SHP77 treated with DMSO at 0.1 percent for 48 hours (cell line): ENCODE results near the gene MEGF6.

ENCODE experiments used
- DNase-seq: peaks from one replicate; lab custom pipeline; 2025; lab: John Stamatoyannopoulos, UW

MEGF6 gene

DNA sequence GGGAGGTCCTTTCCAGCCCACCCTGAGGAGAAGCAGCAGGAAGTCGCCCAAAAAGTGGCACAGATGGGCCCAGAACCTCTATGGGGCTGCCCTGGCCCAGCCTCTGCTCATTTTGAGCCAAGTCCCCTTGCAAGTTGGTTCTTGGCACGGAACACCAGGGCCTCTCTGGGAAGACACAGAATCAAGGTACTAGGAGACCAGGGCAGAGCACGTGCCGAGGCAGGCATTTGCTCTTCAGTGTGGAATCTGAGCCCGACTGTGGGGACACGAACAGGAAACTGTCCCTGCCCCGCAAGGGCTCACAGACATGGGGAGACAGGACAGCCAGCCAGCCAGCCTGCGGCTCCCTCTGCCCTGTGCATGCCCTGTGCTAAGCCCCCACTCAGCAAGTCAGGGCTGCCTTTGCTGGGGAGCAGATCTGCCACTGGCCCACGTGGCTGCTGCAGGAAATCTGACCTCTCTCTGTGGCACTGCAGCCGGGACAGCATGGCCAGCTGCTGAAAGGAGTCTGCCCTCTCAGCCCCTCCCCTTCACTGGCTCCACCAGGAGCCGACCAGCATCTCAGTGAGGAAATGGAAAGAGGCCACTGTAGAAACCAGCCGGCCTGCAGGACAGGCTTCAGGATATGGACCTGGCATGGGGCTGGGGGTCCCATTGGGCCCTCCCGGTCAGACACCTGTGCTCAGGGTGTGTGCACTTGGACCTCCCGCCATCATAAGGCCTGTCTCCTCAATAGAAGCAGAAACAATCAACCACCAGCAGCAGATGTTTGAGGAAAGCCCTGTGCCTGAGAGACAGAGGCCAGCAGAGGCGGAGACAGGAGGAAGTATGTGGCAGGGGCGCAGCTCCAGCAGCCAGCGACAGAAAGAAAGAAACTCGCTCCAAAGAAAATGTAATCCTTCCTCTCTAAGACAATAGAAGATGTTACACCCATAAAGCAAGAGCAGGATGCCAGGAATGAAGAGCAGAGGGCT lies 153.1 kb downstream of the MEGF6 start:
- DNase-seq, result no peak

DNA sequence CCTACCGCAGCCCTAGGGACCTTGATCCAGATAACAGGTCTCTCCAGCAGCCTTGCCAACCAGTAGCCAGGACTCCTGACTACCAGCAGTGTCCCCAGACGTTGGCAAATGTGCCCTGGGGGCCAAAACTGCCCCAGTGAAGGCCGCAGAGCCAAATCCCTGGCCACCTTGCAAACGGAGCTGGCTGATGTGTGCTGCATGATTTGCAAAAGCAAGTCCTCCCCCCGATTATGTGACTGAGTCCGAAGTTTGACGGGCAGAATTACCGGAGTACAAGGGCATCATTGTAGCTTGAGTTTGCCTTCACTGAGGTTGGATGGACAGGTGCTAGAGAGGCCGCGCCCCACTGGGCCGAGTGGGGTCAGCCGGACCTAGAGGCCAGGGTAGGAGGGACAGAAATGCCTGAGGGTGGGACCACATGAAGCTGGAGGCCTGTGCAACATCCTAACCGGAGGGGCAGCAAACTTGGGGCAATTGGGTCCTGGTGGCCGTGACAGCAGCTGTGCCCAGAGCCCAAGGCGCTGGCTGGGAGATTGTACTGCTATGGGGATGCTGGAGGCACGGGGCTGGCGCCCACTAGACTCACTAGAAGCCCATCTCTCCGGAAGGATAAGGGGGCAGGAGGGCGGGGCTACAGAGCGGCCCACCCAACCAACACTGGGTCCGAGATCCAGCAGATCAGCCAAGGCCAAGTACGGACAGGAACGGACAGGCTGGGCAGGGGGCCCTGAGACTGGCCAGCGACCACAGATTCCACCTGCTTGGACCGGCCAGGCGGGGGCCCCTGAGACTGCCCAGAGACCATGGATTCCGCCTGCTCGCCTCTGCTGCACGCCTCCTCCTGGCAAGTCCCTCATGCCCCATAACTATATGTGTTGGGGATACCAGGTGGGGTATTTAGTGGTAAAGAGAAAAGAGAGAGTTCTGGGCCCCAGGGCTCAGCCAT lies 154.1 kb downstream of the MEGF6 start:
- DNase-seq, result no peak

DNA sequence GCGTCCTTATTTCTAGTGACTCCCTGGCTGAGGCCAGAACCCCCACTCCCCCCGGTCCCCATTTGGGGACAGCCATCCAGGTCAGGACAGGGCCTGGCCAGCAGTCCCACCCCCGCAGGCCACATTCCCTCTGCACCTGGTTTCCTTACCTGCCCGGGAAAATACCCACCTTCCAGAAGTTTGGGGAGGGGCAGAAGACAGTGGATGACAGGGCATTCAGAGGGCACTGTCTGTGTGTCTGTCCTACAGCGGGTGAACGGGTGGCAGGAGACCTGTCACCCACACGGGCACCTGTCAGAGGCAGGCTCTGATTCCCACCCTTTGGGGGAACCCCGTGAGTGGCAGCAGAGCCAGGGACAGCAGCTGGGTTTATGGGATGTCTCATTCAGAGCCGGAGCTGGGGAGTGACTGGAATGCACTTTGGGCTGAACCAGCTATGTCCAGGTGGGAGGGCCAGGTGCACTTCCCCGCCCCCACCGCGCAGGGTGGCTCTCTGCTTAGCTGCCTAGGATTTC lies 154.8 kb downstream of the MEGF6 start:
- no peak for DNase-seq

DNA sequence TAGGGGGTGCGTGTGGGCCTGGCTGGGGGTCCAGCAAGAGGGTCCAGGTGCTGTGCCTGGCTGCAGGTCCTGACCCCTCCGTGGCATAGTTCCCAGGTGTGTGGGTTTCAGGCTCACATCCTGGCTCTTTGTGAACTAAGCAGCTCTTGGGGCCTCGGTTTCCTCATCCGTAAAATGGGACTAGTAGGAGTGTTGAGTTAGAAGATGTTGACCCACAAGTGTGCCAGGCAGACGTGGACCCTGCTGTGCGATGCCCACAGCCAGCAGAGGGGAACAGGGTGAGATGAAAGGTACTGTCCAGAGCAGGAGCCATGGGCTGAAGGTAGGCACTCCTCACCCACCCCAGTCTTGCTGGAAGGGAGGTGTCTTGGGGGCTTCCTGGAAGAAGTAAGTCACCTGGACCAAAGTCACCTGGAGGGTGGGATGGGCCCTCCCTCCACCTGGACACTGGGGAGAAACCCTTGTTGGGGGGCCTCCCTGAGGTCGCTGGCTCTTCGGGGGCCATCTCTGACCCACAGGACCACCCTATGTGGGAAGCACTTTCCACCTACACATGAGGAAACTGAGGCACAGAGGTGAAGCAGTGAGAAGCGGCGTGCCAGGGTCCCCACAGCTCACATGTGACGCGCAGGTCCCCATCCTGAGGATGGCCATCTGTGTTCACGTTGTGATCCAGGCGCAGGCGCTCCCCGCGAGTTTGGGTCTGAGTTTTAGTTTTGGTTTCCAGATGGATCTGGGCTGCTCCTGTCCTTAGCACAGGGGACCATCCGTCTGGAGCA lies 155.4 kb downstream of the MEGF6 start:
- DNase-seq, result no peak

DNA sequence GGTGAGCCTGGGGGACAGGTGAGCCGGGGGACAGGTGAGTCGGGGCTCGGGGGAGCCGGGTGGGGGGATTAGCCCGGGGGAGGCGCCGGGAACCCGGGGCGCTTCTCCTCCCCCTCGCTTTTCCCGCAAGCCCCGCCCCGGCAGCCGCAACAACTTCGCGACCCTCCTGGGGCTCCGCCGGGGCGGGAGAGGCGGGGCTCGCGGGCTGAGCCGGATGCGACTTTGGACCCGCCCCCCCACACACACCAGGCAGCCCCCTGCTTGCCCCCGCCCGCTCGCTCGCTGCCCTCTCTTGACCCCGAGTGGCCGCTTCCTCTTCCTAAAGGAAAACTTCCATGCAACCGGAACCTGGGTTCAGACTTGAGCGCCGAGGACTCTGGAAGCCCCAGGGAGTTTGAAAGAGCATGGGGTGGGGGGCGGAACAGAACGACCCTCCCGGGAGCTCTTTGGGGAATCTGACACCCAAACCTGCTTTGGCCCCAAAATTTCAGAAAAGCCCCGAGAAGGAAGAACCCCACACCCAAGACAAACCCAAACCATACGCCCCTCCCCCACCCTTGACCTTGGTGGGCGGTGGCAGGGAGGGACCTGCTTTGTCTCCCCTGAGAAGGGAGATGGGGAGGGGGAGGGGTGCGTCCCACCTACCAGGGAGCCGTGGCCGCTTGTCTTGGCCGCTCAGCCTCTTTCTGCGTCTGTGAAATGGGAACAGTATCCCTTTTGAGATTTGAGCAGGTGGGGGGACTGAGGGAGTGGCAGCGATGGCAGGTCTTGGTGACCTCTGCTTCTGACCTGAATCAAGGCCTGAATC lies 156.3 kb downstream of the MEGF6 start:
- no peak for DNase-seq

DNA sequence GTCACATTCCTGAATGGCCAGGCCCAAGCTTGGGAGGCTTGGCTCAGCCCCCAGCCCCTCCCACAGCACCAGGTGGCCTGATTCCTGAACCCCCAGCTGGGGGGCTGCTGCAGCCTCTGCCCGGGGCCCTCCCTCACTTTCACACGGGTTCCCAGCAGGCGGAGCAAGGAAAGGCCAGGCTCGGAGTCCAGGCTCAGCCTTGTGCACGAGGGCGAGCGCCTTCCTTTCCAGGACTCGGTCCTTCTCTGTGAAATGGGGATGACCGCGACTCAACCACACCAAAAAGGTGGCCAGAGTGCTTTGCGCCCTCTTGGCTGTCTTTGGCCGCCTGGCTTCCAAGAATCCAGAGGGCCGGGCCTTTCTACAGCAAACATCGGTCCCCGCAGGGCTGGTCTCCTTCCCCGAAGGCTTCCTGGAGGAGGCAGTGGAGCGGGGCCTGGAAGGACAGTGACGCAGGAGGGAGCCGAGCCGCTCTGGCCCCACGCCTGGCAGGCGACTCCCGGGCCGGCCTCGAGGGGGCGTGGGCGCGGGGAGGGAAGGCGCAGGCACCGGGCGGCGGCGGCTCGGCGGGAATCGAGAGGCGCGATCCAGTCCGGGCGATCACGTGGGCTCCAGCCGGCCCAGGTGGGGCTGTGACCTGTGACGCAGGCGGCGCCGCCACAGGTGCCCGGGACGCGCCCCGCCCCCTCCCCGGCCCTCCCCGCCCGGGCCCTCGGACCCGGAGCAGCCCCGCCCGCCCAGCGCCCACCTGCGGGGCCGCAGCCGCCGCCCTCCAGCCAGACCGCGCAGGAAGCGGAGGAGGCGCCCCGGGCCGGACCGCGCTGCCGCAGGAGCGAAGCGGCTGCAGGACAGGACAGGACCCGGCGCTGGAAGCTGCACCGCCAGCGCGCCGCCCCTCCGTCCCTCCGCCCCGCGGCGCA lies 157.2 kb downstream of the MEGF6 start, which contains the start of gene ARHGEF16:
Gene ARHGEF16 (plus strand): TSS at position 775 of the 920 bp plus-strand sequence. CDS start 8,420 bp downstream, outside the sequence.
- DNase-seq, result no peak

DNA sequence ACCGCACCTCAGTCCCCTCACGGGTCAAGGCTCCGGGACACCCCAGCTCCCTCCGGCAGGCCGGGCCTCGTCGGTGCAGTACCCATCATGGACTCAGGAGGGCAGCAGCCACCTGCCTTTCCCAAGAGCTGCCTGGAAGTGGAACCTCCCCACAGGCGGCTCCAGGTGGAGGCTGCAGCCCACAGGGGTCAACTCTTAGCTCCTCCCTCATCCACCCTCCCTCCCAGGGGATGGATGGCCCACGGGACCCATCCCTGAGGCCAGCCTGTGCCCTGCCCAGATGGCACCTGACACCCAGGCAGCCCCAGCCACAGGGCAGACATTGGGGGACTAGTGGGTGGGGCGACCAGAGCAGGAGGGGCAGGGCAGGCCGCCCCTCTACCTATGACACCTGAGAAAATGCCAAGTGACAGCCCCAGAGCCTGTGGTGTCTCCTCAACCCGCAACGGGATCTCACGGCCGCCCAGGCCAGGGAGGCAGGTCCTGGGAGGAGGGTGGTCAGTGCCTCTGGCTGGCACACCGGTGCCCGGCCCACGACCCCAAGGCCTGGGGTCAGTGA lies 158.0 kb downstream of the MEGF6 start:
- DNase-seq, result no peak

DNA sequence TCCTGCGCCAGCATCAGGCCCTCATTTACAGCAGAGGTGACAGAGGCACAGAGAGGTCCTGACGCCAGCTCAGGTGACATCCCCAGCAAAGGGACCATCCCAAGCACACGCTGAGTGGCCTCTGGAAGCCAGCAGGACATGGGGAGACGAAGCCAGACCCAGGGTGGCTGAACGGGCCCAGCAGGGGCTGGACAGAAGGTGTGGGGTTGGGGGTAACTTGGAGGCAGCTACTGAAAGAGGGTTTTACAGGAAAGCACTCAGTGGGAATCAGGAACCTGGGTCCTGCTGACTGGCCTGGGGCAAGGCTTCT lies 158.5 kb downstream of the MEGF6 start:
- no peak for DNase-seq

DNA sequence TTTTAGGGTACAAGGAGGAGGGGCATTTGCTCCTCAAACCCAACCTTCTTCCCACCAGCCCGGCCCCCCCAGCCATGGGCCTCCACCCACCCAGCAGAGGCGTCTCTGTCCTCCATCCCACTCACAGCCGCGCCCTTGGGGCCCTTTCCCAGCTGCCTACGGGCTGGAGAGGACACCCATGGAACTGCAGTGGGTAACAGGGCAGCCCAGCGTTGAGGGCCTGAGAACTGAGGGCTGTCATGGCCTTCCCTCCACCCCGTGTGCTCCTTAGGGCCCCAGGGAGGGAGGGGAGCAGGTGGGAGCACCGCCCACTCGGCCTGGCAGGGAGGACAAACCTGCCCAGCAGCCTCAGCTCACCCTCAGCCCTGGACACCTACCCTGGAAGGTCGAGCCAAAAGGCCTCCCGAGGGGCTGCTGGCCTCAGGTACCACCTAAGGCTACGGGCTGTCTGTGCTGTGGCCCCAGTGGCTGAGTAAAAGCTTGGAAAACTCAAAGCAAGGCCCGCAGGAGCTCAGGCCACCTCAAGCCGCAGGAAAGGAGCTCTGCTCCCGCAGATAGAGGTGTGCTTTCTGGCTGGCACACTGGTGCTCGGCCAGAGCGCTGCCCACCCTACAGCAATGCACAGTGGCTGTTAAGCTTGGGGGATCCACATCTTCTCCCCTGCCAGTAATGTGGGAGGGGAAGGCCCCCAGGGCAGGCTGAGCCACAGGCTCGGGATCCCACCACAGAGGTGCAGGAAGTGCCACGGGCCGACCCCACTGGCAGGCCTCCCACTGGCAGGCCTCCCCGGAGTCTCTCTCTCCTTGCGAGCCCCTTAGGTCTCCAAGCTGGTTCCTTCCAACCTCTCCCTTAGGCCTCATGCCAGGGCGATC lies 159.1 kb downstream of the MEGF6 start:
- no peak for DNase-seq

DNA sequence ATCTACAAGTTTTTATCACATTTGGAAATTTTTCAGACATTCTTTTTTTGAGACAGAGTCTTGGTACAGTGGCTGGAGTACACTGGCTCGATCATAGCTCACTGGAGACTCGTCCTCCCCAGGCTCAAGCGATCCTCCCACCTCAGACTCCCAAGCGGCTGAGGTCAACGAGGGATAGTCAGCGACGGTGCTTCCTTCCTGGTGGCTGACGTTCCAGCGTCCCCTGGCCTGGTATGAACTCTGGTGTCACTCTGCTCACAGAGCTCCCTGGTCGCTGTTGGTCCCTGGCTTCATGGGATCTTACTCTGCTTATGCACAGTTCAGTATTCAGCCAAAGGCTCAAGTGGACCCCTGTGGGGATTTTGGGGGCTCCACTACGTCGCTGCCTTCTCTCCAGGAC lies 160.3 kb downstream of the MEGF6 start:
- DNase-seq, result no peak

DNA sequence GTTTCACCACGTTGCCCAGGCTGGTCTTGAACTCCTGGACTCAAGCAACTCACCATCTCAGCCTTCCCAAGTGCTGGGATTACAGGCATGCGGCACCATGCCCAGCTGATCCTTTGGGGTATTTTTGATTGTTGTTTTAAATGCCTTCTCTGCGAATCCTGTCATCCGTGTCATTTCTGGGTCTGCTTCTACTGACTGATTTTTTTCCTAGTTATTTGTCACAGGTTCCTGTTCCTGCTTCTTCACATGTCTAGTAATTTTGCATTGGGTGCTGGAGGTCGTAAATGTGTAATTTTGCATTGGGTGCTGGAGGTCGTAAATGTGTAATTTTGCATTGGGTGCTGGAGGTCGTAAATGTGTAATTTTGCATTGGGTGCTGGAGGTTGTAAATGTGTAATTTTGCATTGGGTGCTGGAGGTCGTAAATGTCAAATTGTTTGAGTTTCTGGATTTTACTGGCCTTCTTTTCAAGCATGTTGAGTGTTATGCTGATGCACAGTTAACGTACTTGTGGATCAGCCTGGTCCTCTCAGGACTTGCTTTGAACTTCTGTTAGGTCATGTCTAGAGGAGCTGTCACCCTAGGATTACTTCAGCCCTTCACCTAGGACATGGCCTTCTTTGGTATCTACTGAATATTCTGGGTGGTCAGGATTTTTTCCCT lies 161.0 kb downstream of the MEGF6 start:
- no peak for DNase-seq

DNA sequence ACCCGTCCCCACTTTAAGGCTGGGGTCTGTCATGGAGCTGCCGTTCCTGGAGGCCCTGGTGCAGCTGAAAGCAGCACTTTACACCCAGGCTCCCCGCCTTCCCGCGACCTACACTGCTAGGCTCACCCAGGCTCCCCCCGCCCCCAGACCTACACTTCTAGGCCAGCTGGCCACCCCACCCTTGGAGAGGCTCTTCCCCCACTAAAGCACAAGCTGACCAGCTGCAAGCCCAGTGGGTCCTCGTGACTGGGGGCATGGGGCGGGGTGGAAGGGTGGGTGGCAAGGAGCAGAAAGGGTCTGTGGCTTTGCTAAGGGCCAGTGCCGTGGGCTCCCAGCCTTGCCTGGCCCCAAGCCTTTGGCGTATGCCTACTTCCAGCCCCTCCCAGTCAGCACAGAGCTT lies 166.6 kb downstream of the MEGF6 start:
- no peak for DNase-seq

DNA sequence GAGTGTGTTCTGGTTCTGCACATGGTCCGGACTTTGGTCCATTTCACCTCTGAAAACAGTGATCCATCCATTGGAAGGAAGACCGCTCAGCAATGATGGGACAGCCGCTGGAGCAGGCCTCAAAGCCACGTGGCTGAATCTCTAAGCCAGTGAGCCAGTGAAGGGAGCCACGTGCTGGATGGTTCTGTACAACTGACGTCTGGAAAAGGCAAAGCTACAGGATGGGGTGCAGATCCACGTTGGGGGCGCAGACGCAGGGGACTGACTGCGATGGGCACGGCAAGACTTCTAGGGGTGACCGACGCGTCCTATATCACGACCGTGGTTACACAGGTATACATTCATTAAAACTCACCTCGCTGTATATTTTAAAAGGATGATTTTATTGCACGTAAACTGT lies 167.0 kb downstream of the MEGF6 start:
- DNase-seq, result no peak

DNA sequence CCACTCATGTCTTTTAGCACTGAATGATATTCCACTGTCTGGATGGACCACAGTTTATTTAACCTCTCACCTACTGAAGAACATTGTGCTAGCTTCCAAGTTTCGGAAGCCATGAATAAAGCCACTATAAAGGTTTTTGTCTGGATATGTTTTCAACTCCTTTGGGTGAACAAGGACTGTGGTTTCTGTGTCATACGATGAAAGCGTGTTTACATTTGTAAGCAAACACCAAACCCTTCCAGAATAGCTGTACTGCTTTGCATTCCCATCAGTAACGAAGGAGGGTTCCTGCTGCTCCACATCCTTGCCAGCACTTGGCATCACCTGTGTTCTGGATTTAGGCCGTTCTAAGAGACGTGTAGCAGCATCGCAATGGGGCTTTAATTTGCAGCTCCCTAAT lies 167.5 kb downstream of the MEGF6 start:
- DNase-seq, result no peak

DNA sequence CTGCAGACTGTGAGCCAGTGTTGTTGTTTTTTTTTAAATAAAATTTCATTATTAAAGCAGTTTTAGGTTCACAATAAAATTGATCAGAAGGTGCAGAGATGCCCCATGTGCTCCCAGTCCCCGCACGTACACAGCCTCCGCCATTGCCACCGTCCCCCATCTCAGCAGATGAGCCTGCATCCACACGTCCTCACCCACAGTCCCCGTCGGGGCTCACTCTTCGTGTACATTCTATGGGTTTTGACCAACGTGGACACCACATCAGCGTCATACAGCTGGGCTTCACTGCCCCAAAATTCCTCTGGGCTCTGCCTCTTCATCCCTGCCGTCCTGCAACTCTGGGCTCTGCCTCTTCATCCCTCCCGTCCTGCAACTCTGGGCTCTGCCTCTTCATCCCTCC lies 168.4 kb downstream of the MEGF6 start:
- no peak for DNase-seq

DNA sequence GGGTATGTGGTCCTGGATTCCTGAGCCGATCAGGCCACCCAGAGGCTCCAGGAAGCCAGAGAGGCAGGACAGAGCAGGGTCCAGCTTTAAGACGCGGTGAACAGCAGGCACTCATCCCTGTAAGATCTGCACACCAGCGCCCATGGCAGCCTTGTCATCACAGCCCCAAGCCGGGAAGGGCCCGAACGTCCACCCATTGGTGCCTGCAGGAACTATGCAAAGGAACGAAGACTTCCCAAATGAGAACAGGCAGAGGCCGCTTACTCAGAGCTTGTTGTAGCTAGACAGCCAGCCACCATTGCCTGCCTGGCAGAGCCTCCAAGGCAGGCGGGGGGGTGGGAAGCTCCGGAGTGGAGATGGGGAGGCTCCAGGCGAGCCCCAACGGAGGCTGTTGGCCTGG lies 169.0 kb downstream of the MEGF6 start:
- DNase-seq, result no peak

DNA sequence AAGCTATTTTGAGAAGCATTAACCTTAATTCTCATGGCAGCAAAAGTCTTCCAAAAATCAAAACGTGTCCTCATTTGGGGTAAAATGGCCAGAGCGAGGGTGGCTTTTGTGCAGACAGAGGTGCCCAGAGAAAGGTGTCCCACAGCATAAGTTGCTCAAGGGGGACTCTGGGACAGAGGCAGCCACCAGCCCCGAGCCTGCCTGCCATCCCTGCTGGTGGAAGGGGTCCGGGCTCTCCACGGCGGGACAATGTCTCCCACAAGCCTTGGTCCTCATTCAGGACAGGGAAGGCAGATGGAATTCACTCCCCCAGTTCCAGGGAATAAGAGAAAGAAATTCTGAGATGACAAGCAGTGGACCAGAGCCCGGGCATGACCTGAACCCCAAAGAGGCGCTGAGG lies 169.4 kb downstream of the MEGF6 start:
- no peak for DNase-seq

DNA sequence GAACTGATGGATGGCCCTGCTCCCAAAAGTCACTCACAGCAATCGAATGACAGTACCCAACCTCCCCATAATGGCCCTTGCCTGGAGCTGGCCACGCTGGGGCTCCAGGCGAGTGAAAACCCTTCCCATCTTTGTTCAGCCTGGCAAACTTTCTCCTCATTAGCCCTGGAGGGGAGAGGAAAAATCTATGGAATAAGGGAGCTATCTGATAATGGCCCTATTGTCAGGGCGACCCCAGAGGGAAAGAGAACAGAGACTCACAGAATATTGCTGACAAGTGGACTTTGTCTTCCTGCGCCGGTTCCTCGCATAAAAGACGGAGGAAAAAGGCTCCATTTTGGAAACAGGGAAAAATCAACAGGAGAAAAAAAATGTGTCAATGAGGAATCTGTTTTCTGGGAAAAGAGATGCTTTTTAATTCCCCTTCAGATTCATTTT lies 169.9 kb downstream of the MEGF6 start:
- no peak for DNase-seq
